Coronary artery (tissue), 2 donors: ENCODE data around the gene RIN3.

ENCODE experiments used
- DNase-seq: peaks from one replicate; pipeline ENCODE4 v3.0.0-alpha.2; 2017; ENCODE audit warnings: low spot score
- H3K27ac ChIP-seq, 2 donors: fragments of 200-600 bp; sonication (generic); one replicate each; pipeline ENCODE4 v1.5.1; 2016 to 2019
- H3K4me3 ChIP-seq: fragments of 200-600 bp; sonication (generic); 2 replicates; pipeline ENCODE4 v1.5.1; 2016; ENCODE audit warnings: mild to moderate bottlenecking, moderate library complexity
- TF ChIP-seq, protein P1 (sequence below): fragments of 200-600 bp; sonication (generic); IDR thresholded peaks from one replicate; pipeline ENCODE4 v1.5.1; 2019; ENCODE audit warnings: antibody characterized with exemption

RIN3 gene

DNA sequence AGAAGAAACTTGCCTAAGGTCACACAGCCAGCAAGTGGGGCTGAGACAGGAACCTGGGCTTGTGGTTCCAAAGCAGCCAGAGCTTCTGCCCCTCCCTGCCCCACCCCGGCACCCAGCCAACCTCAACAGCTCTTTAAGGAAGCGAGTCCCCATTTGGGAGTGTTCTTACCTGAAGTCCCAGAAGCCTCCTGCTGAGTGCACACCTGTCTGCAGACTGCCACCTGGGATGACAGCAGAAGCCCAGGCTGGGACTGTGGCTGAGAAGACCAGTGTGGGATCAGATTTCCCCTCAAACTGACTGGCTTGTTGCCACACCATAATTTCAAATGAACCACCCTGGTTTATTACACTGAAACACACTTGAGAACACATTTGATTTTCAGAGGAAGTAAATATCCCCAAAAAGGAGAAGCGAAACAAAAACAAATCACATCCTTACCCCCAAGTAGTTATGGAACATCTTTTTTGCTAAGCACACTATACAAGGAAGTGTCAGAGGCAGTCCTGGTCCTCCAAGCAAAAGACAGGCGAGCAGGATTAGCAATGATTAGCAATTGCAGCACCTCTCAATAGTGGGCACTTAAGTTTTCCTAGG is 6.3 kb upstream of the RIN3 start:
- no peak for DNase-seq
- H3K4me3 ChIP-seq, result no peak overlapping the region
- peak overlapping the region in 1 of 2 donors; percentile 2 for H3K27ac ChIP-seq

DNA sequence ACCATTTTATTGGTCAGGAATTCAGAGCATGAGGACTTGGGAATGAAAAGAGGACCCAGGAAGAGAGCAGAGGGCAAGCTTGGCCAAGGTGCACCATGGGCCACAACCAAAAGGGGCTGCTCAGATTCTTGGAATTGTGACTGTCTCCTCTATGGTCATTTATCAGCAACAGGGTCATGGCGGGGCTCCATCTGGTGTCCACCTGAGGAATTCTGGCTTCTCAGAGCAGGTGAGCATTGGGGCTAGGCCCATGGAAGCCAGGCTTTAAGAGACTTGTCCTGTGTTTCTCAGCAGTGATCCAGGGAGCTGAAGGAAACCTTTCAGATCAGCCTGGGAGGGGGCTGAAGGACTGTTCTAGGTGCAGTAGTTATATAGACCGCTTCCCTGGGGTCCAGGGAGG is 2.6 kb upstream of the RIN3 start:
- TF ChIP-seq, protein P1, sequence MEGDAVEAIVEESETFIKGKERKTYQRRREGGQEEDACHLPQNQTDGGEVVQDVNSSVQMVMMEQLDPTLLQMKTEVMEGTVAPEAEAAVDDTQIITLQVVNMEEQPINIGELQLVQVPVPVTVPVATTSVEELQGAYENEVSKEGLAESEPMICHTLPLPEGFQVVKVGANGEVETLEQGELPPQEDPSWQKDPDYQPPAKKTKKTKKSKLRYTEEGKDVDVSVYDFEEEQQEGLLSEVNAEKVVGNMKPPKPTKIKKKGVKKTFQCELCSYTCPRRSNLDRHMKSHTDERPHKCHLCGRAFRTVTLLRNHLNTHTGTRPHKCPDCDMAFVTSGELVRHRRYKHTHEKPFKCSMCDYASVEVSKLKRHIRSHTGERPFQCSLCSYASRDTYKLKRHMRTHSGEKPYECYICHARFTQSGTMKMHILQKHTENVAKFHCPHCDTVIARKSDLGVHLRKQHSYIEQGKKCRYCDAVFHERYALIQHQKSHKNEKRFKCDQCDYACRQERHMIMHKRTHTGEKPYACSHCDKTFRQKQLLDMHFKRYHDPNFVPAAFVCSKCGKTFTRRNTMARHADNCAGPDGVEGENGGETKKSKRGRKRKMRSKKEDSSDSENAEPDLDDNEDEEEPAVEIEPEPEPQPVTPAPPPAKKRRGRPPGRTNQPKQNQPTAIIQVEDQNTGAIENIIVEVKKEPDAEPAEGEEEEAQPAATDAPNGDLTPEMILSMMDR, result no peak
- no peak for DNase-seq
- peak overlapping the region in 1 of 2 donors; percentile 40 for H3K27ac ChIP-seq
- H3K4me3 ChIP-seq, result no peak overlapping the region

More for the DNA sequence above, 6.3 kb upstream of the RIN3 start:
- TF ChIP-seq, protein P1, result no peak

DNA sequence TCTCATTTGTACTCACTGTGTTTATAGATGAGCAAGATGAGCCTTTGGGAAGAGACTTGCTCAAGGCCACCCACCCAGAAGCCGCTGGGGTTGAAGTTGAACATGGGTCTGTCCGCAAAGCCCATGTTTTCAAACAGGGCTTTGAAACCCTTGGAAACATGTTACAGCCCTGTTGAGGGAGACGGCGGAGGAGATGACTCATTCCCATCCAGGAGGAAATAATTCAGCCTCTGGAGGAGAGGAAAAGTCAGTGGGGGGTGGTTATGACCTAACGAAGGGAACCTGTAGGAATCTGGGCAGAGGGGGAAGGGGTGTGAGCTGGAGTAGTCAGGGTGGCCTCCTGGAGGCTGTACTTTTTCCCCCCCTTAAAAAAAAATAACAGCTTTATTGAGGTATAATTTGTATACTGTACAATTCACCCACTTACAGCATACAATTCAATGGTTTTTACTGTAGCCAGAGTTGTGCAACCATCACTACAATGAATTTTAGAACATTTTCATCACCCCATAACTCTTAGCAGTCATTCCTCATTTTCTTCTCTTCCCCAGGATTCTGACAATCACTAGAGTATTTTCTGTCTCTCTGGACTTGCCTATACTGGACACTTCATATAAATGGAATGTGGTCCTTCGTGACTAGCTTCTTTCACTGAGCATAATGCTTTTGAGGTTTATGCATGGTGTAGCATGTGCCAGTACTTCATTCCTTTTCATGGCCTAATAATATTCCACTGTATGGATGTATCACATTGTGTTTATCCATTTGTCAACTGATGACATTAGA is 1.9 kb upstream of the RIN3 start:
- TF ChIP-seq, protein P1, result no peak
- H3K27ac ChIP-seq, result peak overlapping the region in 1 of 2 donors; percentile 40
- no peak overlapping the region for H3K4me3 ChIP-seq
- DNase-seq, result no peak

DNA sequence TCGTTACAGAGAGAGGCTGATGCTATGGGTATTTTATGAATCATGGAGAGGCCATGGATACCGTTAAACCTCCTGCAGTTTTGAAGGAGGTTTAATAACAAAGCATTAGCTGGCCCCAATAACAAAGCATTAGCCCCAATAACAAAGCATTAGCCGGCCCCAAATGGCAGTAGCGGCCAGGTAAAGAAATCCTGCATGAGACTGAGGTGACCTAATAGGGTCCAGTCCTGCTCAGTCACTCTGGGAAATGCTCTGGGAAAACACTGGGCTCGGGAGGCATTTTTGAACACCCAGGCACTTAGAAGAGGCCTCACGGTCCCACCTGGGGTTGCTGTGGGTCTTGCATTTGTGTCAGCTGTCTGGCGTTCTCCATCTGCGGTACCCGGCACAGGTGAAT is 776 bp upstream of the RIN3 start:
- DNase-seq, result peak; percentile 55
- peak overlapping the region; percentile 85 for H3K4me3 ChIP-seq
- TF ChIP-seq, protein P1, result no peak
- H3K27ac ChIP-seq, result peak overlapping the region; percentile 87 to 91

DNA sequence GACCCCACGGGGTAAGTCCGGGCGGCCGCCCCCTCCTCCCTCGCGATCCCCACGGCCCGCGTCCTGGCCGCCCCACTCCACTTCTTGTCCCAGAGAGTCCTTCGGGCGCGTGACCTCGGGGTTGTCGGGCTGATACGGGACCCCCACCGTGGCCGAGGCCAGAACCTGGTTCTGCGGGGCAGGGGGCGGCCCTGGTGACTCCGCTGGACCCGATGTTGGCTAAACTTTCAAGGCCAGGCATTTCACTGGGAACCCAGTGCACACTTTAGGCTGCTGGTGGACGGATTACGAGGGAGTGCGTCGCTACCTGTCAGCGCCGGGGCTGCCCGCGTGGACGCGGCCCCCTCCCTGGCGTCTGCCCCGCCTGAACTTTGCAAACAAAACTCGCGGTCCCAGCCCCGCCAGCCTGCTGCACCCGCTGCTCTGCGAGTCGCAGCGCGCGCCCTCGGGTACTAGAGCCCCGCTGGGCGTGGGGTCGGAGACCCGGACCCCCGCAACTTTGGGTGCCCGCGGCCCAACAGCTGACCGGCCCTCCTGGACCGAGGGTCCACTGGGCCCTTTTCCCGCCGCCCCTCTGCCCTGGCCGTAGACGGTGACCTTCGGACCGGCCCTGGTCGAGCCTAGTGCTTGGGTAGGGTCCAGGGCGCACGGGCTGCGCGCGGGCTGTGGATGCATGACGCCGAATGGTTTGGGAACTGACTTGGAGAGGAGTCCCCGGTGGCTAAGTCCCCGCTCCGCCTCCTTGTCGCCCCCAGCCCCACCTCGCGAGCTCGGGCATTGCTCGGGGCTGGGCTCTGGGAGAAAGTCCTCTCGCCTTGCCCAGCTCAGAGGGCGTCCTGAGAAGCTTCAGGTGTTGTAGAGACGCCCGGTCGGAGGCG is 624 bp downstream of the RIN3 start:
- TF ChIP-seq, protein P1, result no peak
- Histone ChIP-seq H3K27ac (peak overlapping the region; percentile 87 to 91), H3K4me3 (peak overlapping the region; percentile 85)
- DNase-seq, result peak; percentile 78

DNA sequence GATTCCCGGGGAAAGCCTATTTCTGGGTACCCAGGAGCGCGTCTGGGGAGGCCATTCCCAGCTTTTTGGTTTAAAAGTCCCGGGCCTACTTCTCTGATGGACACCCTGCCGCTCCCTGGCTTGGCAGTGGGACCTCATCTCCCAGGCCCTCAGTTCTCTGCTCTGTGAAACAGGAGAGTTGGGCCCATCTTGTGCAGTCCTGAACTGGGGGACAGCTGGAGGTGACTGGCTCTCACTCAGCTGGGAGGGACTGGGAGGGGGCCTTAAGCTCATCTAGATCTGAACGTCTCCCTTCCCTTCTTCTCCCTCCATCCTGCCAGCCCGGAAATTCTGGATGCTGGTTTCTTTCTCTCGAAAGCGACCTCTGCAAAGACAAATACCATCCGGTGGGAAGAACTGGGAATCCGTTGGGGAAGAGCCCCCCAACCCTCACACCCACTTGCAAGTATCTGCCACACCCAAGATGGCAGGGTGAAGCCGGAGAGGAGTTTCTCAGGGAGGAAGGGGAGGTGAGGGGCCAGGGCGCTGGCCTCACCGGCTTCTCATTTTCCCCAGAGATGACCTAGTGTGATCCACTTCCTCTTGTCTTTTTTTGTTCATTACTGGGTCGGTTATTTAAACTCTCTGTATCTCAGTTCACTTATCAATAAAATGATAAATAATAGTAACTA is 1.4 kb downstream of the RIN3 start:
- H3K4me3 ChIP-seq, result peak overlapping the region; percentile 85
- H3K27ac ChIP-seq, result peak overlapping the region; percentile 87 to 91
- TF ChIP-seq, protein P1, result no peak
- DNase-seq, result no peak
